Parathyroid adenoma (tissue), 2 donors: Measurements from ENCODE around the gene THAP7.

ENCODE experiments used
- H2AFZ ChIP-seq: fragments of 300-600 bp; sonication (generic); one replicate; pipeline ENCODE4 v1.7.0; 2017; ENCODE audit warnings: antibody characterized with exemption, mild to moderate bottlenecking
- H3K27ac ChIP-seq: fragments of 300-600 bp; sonication (generic); one replicate; pipeline ENCODE4 v1.7.0; 2017
- H3K27me3 ChIP-seq: fragments of 300-600 bp; sonication (generic); one replicate; pipeline ENCODE4 v1.7.0; 2017; ENCODE audit warnings: low read length; ENCODE audit not compliant: control insufficient read depth, insufficient read depth
- H3K36me3 ChIP-seq: fragments of 300-600 bp; sonication (generic); one replicate; pipeline ENCODE4 v1.7.0; 2017; ENCODE audit warnings: low read length; ENCODE audit not compliant: control insufficient read depth, insufficient read depth
- H3K4me1 ChIP-seq: fragments of 300-600 bp; sonication (generic); one replicate; pipeline ENCODE4 v1.7.0; 2017; ENCODE audit warnings: control low read depth
- H3K4me2 ChIP-seq: fragments of 300-600 bp; sonication (generic); one replicate; pipeline ENCODE4 v1.7.0; 2017; ENCODE audit warnings: low read length
- H3K4me3 ChIP-seq: fragments of 300-600 bp; sonication (generic); one replicate; pipeline ENCODE4 v1.7.0; 2017; ENCODE audit warnings: low read depth, low read length
- H3K79me2 ChIP-seq: fragments of 300-600 bp; sonication (generic); one replicate; pipeline ENCODE4 v1.7.0; 2017; ENCODE audit warnings: control low read depth
- H3K9ac ChIP-seq: fragments of 300-600 bp; sonication (generic); one replicate; pipeline ENCODE4 v1.7.0; 2017; ENCODE audit warnings: mild to moderate bottlenecking
- H3K9me3 ChIP-seq: fragments of 300-600 bp; sonication (generic); one replicate; pipeline ENCODE4 v1.7.0; 2017; ENCODE audit warnings: low read length; ENCODE audit not compliant: control insufficient read depth
- TF ChIP-seq, protein P1 (sequence below): fragments of 300-600 bp; sonication (generic); IDR thresholded peaks from one replicate; pipeline ENCODE4 v1.7.0; 2017; ENCODE audit warnings: antibody characterized with exemption, mild to moderate bottlenecking
- donor health status: primary hyperparathyroidism.

THAP7 gene

GRCh38 chr22:21000987-21001600 is 824 bp downstream of the THAP7 start:
- Histone ChIP-seq H3K4me2 (peak overlapping the region; percentile 84), H3K27me3 (no peaks in the 10 kb centered on the region), H3K79me2 (no peaks in the 10 kb centered on the region), H3K9ac (peak overlapping the region; percentile 19), H3K9me3 (no peaks in the 10 kb centered on the region), H3K4me3 (peak overlapping the region; percentile 96), H3K4me1 (peaks cover 7% of the 10 kb centered on the region), H2AFZ (peak overlapping the region; percentile 84), H3K27ac (peak overlapping the region; percentile 97), H3K36me3 (no peaks in the 10 kb centered on the region)
- TF ChIP-seq, protein P1, sequence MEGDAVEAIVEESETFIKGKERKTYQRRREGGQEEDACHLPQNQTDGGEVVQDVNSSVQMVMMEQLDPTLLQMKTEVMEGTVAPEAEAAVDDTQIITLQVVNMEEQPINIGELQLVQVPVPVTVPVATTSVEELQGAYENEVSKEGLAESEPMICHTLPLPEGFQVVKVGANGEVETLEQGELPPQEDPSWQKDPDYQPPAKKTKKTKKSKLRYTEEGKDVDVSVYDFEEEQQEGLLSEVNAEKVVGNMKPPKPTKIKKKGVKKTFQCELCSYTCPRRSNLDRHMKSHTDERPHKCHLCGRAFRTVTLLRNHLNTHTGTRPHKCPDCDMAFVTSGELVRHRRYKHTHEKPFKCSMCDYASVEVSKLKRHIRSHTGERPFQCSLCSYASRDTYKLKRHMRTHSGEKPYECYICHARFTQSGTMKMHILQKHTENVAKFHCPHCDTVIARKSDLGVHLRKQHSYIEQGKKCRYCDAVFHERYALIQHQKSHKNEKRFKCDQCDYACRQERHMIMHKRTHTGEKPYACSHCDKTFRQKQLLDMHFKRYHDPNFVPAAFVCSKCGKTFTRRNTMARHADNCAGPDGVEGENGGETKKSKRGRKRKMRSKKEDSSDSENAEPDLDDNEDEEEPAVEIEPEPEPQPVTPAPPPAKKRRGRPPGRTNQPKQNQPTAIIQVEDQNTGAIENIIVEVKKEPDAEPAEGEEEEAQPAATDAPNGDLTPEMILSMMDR, result no peak

- H3K9me3 ChIP-seq, result no peaks in the 10 kb centered on the region
- peaks cover 7% of the 10 kb centered on the region for H3K4me1 ChIP-seq
- TF ChIP-seq, protein P1, result no peak
- no peaks in the 10 kb centered on the region for H3K36me3 ChIP-seq
- peak overlapping the region; percentile 84 for H3K4me2 ChIP-seq
- peak overlapping the region; percentile 96 for H3K4me3 ChIP-seq
- H3K27me3 ChIP-seq, result no peaks in the 10 kb centered on the region
- H3K9ac ChIP-seq, result no peak overlapping the region
- no peaks in the 10 kb centered on the region for H3K79me2 ChIP-seq
- H3K27ac ChIP-seq, result peak overlapping the region; percentile 97
- no peak overlapping the region for H2AFZ ChIP-seq
Measured at GRCh38 chr22:21000207-21000986, 1.5 kb downstream of the THAP7 start.

DNA sequence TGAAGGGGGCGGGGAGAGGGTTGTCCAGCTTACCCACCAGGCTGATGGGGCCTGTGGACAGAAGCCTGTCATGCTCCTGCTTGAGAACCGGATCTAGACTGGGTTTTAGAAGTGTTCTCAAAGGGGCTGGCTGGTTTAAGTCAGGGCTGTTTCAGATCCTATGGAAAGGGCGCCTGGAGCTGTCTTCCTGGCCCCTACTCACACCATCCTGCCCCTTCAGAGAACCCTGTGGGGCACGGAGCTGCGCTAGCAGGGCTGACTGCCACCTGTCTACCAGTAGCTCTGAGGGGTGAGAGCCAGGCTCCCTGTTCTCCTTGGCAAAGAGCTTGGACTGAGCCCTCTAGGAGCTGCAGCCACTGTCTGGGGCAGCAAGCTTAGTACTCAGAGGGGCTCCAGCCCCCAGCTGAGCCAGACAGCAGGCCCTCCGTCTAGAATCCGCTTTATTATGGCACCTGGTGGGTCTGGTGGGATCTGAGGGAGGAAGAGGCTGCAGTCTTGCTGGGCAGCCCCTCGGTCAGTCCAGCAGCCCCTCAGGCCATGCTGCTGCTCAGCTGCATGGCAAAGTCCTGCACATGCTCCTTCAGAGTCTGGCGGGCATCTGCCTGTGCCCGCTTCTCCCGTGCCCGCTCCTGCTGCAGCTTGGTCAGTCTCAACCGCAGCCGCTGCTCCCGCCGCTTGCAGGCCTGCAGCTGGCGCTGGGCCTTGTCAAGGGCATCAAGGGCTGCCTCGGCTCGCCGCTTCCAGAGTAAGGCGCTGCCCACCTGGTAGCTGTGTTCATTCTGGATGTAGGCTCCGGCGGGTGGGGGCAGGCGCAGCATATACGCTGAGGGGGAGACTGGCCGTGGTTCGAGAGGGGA is 2.3 kb downstream of the THAP7 start:
- no peaks in the 10 kb centered on the region for H3K36me3 ChIP-seq
- H3K4me1 ChIP-seq, result peaks cover 7% of the 10 kb centered on the region
- no peaks in the 10 kb centered on the region for H3K79me2 ChIP-seq
- no peaks in the 10 kb centered on the region for H3K9me3 ChIP-seq
- H3K9ac ChIP-seq, result no peak overlapping the region
- H3K27me3 ChIP-seq, result no peaks in the 10 kb centered on the region
- TF ChIP-seq, protein P1, result no peak
- no peak overlapping the region for H3K4me3 ChIP-seq
- H3K4me2 ChIP-seq, result no peak overlapping the region
- H3K27ac ChIP-seq, result no peak overlapping the region
- H2AFZ ChIP-seq, result no peak overlapping the region

GRCh38 chr22:20998411-20999336 is 3.2 kb downstream of the THAP7 start:
- Histone ChIP-seq H3K27ac (no peak overlapping the region), H3K79me2 (no peaks in the 10 kb centered on the region), H3K4me3 (no peak overlapping the region), H3K4me1 (peaks cover 7% of the 10 kb centered on the region), H3K4me2 (no peak overlapping the region), H3K9ac (no peak overlapping the region), H3K36me3 (no peaks in the 10 kb centered on the region), H2AFZ (no peak overlapping the region), H3K9me3 (no peaks in the 10 kb centered on the region), H3K27me3 (no peaks in the 10 kb centered on the region)
- TF ChIP-seq, protein P1, result no peak
